GM12891 (cell line): ENCODE measurements around the gene EXOC3L2.

Source experiments
- POLR2AphosphoS5 ChIP-seq: IDR thresholded peaks from 2 replicates; pipeline ENCODE4 v1.6.1; 2011; ENCODE audit warnings: low read depth, low read length, control low read depth
- SPI1 ChIP-seq: IDR thresholded peaks from 2 replicates; pipeline ENCODE4 v1.6.1; 2011; ENCODE audit warnings: low read depth, low read length, control low read depth

- TF ChIP-seq SPI1 (no peak), POLR2AphosphoS5 (no peak)
Measured at GRCh38 chr19:45249261-45250033, 4.2 kb upstream of the EXOC3L2 start.
